ENCODE measurements around the gene GXYLT2. TPM values are rescaled to one million over a fixed set of nuclear protein-coding genes. Genes with fewer than 3 reads are reported as not detected.

Gene GXYLT2
- polyA plus RNA-seq, 1 experiment = 42.5 TPM

DNA sequence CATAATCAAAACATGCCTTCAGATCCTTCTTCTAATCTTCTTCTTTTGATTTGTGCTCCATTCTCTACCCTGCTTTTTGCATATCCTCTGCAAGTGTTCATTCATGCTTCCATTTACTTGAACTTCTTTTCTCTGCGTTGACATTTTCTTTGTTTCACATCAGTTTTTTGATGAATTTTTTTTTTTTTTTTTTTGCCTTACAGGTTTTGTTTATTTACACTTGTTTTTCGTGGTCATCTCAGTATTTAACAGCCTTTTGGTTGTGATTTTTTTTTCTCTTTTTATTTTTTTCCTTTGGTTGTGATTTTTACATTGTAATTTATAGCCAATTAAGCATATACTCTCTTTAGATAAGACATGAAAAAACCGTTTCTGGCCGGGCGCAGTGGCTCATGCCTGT, 27.8 kb upstream of the GXYLT2 start:
- TF ChIP-seq, protein P1, sequence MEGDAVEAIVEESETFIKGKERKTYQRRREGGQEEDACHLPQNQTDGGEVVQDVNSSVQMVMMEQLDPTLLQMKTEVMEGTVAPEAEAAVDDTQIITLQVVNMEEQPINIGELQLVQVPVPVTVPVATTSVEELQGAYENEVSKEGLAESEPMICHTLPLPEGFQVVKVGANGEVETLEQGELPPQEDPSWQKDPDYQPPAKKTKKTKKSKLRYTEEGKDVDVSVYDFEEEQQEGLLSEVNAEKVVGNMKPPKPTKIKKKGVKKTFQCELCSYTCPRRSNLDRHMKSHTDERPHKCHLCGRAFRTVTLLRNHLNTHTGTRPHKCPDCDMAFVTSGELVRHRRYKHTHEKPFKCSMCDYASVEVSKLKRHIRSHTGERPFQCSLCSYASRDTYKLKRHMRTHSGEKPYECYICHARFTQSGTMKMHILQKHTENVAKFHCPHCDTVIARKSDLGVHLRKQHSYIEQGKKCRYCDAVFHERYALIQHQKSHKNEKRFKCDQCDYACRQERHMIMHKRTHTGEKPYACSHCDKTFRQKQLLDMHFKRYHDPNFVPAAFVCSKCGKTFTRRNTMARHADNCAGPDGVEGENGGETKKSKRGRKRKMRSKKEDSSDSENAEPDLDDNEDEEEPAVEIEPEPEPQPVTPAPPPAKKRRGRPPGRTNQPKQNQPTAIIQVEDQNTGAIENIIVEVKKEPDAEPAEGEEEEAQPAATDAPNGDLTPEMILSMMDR (IDR thresholded peaks at IDR 0.05; ENCODE audit: low read depth, low read length) = no peak
- no peak overlapping the region for H3K4me3 ChIP-seq (ENCODE audit: low read depth, low read length)
- no peaks in the 10 kb centered on the region for H3K9me3 ChIP-seq (ENCODE audit: control insufficient read depth, insufficient read depth, low read length)
- ChIA-PET POLR2A (no interaction called here), CTCF (interaction anchor here (4.1 kb wide), 1 partner anchor 9 kb away, joined by 24 read pairs; no protein-coding TSS in a partner anchor)
- DNase-seq (ENCODE audit: low read depth, low spot score) = no peak
- H3K27me3 ChIP-seq (ENCODE audit: control insufficient read depth, insufficient read depth, low read length) = peaks cover 2% of the 10 kb centered on the region
- no peak overlapping the region for H3K27ac ChIP-seq (ENCODE audit: low read depth, low read length)

DNA sequence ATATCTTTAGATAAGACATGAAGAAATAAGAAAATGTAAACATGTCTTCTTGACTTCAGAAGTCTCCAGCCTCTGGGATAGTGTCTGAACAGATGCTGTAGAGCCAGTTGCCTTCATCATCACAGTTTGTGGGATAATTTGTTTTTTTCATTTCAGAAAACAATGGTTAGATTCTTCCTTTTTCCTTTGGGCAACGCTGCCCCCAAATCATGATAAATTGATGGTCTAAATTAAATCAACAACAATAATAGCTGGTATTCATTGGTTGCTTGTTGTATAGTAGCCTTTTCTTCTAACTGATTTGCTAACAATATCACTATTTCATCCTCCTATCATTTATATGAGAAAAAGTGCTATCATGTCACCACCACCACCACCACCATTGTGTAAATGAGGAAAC, 27.0 kb upstream of the GXYLT2 start:
- TF ChIP-seq, protein P1 (IDR thresholded peaks at IDR 0.05; ENCODE audit: low read depth, low read length) = no peak
- Histone ChIP-seq H3K9me3 (ENCODE audit: control insufficient read depth, insufficient read depth, low read length) (no peaks in the 10 kb centered on the region), H3K4me3 (ENCODE audit: low read depth, low read length) (no peak overlapping the region), H3K27ac (ENCODE audit: low read depth, low read length) (no peak overlapping the region), H3K27me3 (ENCODE audit: control insufficient read depth, insufficient read depth, low read length) (peaks cover 2% of the 10 kb centered on the region)
- ChIA-PET CTCF (interaction anchor here (1.7 to 4.1 kb wide), 2 partner anchors 9 to 225 kb away, joined by 5 to 24 read pairs; no protein-coding TSS in a partner anchor), POLR2A (interaction anchor here (0.6 kb wide), 1 partner anchor 10 kb away, joined by 5 read pairs; no protein-coding TSS in a partner anchor)
- DNase-seq (ENCODE audit: low read depth, low spot score) = no peak

DNA sequence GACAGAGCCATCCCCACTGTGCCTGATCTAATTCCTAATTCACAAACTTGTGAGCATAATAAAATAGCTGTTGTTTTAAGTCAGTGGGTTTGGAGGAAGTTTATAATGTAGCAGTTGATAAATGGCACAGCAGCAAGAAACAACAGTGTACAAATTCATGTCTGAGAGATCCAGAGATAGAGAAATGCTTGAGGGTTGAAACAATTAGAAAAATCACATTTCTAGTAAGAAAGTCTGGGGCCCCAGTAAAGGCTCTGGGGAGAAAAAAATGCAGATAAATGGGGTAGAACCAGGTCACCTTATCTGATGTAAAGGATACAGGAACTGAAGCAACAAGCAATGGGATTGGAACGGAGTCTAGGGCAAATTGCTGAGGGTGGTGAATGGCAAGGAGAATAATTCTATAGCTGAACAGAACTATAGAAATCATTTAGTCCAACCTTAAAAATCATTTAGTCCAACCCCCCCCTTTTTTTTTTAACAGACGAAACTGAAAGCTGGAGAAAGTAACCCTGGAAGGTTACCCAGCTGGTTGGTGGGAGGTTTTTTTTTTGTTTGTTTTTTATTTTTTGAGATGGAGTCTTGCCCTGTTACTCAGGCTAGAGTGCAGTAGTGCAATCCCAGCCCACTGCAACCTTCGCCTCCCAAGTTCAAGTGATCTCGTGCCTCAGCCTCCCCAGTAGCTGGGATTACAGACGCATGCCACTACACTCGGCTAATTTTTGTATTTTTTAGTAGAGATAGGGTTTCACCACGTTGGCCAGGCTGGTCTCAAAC, 25.3 kb upstream of the GXYLT2 start:
- H3K4me3 ChIP-seq (ENCODE audit: low read depth, low read length) = no peak overlapping the region
- TF ChIP-seq, protein P1 (IDR thresholded peaks at IDR 0.05; ENCODE audit: low read depth, low read length) = no peak
- H3K27me3 ChIP-seq (ENCODE audit: control insufficient read depth, insufficient read depth, low read length) = peaks cover 2% of the 10 kb centered on the region
- no peak for DNase-seq (ENCODE audit: low read depth, low spot score)
- CTCF ChIA-PET = interaction anchor here (0.5 to 4.1 kb wide), 4 partner anchors 11 to 194 kb away, joined by 3 to 24 read pairs (median 4); no protein-coding TSS in a partner anchor
- no peaks in the 10 kb centered on the region for H3K9me3 ChIP-seq (ENCODE audit: control insufficient read depth, insufficient read depth, low read length)
- POLR2A ChIA-PET = no interaction called here
- no peak overlapping the region for H3K27ac ChIP-seq (ENCODE audit: low read depth, low read length)

DNA sequence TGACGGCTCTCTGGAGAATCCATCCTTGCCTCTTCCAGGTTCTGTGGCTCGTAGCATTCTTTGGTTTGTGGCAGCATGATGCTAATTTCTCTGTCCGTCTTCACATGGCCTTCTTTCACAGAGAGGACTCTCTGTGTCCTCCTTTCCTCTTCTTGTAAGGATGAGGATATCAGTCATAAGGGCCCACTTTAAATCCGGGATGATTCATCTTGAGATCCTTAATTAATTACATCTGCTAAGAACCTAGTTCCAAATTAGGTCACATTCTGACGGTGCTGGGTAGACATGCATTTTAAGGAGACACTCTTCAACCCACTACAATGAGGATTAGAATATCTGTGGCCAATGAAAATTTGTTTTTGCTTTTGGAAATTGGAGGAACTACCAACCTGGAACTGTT, 15.7 kb upstream of the GXYLT2 start:
- ChIA-PET CTCF (no interaction called here), POLR2A (no interaction called here)
- no peak for DNase-seq (ENCODE audit: low read depth, low spot score)
- Histone ChIP-seq H3K27ac (ENCODE audit: low read depth, low read length) (no peak overlapping the region), H3K27me3 (ENCODE audit: control insufficient read depth, insufficient read depth, low read length) (peaks cover 5% of the 10 kb centered on the region), H3K9me3 (ENCODE audit: control insufficient read depth, insufficient read depth, low read length) (no peaks in the 10 kb centered on the region; the same call in 1 of the 2 replicates), H3K4me3 (ENCODE audit: low read depth, low read length) (no peak overlapping the region)
- TF ChIP-seq, protein P1 (IDR thresholded peaks at IDR 0.05; ENCODE audit: low read depth, low read length) = no peak

DNA sequence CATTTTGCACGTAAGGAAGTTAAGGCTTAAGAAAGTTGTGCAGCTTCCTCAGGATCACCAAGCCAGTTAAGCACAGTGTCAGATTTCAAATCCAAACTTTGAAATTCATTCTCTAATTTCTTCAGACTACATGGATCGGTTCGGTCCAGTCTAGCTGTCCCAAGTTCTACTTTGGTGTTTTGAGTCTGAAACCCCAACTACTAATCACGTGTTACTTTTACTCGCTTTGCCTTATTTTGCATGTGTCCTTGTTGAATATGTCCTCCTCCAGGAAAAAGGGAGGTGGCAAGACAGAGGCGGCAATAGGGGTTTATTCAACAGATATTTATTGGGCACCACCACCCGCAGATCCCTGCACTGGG, 522 bp upstream of the GXYLT2 start:
- ChIA-PET POLR2A (interaction anchor here (0.6 to 0.9 kb wide), 3 partner anchors 10 to 78 kb away, joined by 3 to 6 read pairs (median 3); no protein-coding TSS in a partner anchor), CTCF (interaction anchor here (1.4 to 2.1 kb wide), 3 partner anchors 10 to 51 kb away, joined by 4 to 17 read pairs (median 7); no protein-coding TSS in a partner anchor)
- H3K9me3 ChIP-seq (ENCODE audit: control insufficient read depth, insufficient read depth, low read length) = peaks cover 6% of the 10 kb centered on the region; the same call in 1 of the 2 replicates
- TF ChIP-seq, protein P1 (IDR thresholded peaks at IDR 0.05; ENCODE audit: low read depth, low read length) = no peak
- peak overlapping the region; percentile 75 for H3K4me3 ChIP-seq (ENCODE audit: low read depth, low read length)
- H3K27me3 ChIP-seq (ENCODE audit: control insufficient read depth, insufficient read depth, low read length) = no peaks in the 10 kb centered on the region
- DNase-seq (ENCODE audit: low read depth, low spot score) = no peak
- H3K27ac ChIP-seq (ENCODE audit: low read depth, low read length) = no peak overlapping the region

Data from AG04450 (cell line).